Mammary microvascular endothelial cell (primary cell): Measurements from ENCODE around the gene ODF2. TPM values are rescaled to one million over a fixed set of nuclear protein-coding genes. Genes with fewer than 3 reads are reported as not detected.

Experiments used
- total RNA-seq: library from RNA; depleted of rRNA; stranded (reverse); fragments of >200 nt; gene quantifications from 2 replicates; pipeline ENCODE4 v1.2.3, GENCODE V29; 2015

Gene ODF2
- 29.8 and 31.4 TPM in 2 replicates for total RNA-seq

DNA sequence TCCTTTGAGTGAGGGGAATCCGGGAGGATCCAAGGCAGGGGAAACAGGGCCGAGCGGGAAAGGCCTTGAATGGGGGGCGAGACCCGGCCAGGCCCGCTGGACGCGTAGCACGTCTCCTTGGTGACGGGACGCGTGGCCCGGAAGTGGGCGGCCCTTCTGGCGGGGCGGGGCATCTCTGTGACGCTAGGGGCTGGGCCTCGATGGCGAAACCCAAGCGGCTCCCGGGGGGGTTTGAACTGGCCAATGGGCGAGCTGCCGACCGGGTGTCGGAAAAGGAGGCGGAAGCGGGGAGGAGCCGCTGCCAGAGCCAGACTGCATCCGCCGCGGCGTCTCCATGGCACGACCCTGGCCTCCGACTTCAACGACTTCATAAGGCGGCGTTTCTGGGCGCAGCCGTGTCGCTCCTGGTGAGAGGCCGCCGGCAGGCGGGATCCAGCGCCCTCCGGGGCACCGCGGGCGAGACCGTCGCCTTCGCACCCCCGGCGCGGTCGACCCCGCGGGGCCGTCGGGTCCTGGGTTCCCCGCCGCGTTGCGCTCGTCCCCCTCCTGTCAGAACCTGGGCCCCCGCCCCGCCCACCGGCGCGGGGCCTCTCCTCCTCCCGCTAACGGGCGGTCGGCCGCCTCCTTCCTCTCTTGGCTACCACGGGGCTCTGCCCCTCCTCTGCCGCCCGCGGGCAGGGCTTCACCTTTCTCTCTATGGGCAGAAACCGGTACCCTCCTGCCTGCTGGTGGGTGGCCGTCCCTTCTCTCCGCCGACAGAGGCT lies at the start of gene ODF2:
Gene ODF2, plus strand, starts transcription at position 158 of the 764 bp plus-strand sequence. Its CDS starts 86 bp downstream, at position 244.

DNA sequence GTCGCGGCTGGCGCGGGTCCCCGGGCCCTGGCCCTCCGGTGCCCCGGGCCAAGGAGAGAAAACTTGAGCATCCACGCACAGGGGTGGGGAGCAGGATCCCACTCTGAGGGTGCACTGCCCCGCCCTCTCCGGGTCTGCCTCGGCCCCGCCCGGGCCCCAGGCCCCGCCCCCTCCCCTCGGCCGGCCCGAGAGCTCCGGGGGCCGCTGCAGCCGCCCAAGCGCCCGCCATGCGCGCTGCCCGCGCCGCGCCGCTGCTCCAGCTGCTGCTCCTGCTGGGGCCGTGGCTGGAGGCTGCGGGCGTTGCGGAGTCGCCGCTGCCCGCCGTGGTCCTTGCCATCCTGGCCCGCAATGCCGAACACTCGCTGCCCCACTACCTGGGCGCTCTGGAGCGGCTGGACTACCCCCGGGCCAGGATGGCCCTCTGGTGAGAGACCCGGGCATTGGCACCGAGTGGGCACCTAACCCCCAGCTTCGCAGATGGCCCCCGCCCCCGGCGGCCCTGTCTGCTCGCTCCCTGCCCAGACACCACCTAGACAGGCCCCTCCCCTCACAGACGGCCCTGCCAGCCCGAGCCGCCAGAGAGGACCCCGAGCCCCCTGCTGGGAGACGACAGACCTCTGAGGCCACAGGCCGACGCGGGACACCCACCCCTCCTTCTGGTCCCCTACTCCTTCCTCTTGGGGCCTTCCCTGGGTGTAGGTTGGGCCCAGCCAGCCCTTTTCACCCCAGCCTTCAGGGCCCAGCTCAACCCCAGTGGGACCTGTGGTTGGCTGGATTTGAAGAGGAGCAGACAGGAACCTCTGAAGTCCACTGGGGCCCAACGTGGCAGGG lies 34.9 kb upstream of the ODF2 start, which contains the start of gene CERCAM:
Gene CERCAM, plus strand, starts transcription at position 207 of the 831 bp plus-strand sequence. Its CDS starts 21 bp downstream, at position 228.

DNA sequence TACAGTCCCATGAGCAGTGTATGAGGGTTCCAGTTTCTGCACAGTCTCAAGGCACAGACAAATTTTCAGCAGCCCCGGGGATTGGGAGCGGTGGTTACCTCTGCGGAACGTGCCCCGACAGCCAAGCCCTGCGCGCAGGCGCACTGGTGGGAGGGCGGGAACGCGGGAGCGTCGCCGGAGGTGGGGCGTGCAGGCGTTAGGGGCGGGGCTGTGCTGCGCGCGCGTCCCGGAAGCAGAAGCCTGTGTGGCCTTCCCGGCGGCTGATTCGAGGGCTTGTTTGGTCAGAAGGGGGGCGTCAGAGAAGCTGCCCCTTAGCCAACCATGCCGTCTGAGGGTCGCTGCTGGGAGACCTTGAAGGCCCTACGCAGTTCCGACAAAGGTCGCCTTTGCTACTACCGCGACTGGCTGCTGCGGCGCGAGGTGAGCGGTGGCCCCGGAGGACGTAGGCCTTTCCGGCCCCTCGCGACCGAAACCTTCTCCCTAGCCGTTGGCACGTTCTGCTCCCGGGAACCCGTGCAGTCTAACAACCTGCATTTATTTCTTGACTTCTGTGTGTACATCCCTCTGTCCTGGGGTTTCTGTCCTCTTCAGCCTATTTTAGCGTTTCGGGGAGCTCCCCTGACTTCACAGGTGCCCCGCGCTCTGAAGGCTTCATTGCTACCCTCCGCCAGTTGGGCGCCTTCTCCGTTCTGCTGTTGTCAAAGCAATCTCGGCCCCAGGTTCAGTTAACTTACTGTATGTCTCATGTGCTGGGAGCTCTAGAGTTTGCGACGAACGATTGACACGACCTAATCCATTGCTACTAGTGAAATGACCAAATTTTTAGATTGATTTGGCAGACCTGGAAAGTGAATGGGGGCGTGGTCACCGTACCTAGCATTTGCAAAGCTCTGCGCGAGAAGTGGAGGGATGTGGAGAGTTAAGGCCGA lies 48.9 kb downstream of the ODF2 start, which contains the start of gene GLE1:
Gene GLE1, plus strand, starts transcription at position 235 of the 929 bp plus-strand sequence. Its CDS starts 87 bp downstream, at position 322.

Other genes starting within 250 kb of the ODF2 start
- gene GOLGA2, start 180.0 kb upstream of the ODF2 start, total RNA-seq, result 52.0 and 60.3 TPM in 2 replicates
- gene SWI5, start 179.7 kb upstream of the ODF2 start, total RNA-seq, result 35.2 and 42.5 TPM in 2 replicates
- gene TRUB2, start 133.6 kb upstream of the ODF2 start, total RNA-seq, result 17.9 and 20.7 TPM in 2 replicates
- gene COQ4, start 133.2 kb upstream of the ODF2 start, total RNA-seq, result 43.8 and 61.7 TPM in 2 replicates
- 45.0 and 56.6 TPM in 2 replicates for gene SLC27A4, start 115.5 kb upstream of the ODF2 start, total RNA-seq
- 52.2 and 57.4 TPM in 2 replicates for gene URM1, start 84.6 kb upstream of the ODF2 start, total RNA-seq
- 19.5 and 19.7 TPM in 2 replicates for gene CERCAM, start 35.1 kb upstream of the ODF2 start, total RNA-seq
- 26.4 and 27.5 TPM in 2 replicates for gene GLE1, start 48.7 kb downstream of the ODF2 start, total RNA-seq
- 241 and 244 TPM in 2 replicates for gene SPTAN1, start 96.6 kb downstream of the ODF2 start, total RNA-seq
- 101 and 114 TPM in 2 replicates for gene DYNC2I2, start 200.8 kb downstream of the ODF2 start, total RNA-seq
- gene SET, start 233.2 kb downstream of the ODF2 start, total RNA-seq, result 356 and 448 TPM in 2 replicates
- gene PKN3, start 246.5 kb downstream of the ODF2 start, total RNA-seq, result 29.7 and 33.2 TPM in 2 replicates